Activated naive CD4-positive, alpha-beta T cell (primary cell): Measurements from ENCODE around the gene WDR87.
A peak's percentile ranks its signal among the peaks of the same experiment; 100 is the strongest.

Experiments
- DNase-seq, 4 experiments: peaks; one replicate each; lab custom pipeline; 2025; lab: John Stamatoyannopoulos, UW

Gene WDR87

GRCh38 chr19:37905946-37906868, at the start of gene WDR87:
WDR87 (minus strand) TSS chr19:37906594; CDS start chr19:37898239, 8,355 bp downstream.
- DNase-seq = peak in 3 of 4 experiments; percentile 7 to 47 (median 32)

GRCh38 chr19:37955986-37956385, 49.6 kb upstream of the WDR87 start:
- no peak for DNase-seq

GRCh38 chr19:37954421-37954874, 48.1 kb upstream of the WDR87 start:
- no peak for DNase-seq

GRCh38 chr19:37953918-37954303, 47.5 kb upstream of the WDR87 start:
- no peak for DNase-seq

- no peak for DNase-seq
Observed at GRCh38 chr19:37953171-37953917, 47.0 kb upstream of the WDR87 start.

GRCh38 chr19:37951816-37952210, 45.4 kb upstream of the WDR87 start:
- DNase-seq = no peak

GRCh38 chr19:37950471-37951175, 44.2 kb upstream of the WDR87 start:
- DNase-seq = no peak

GRCh38 chr19:37948362-37948761, 42.0 kb upstream of the WDR87 start:
- DNase-seq = no peak

- no peak for DNase-seq
Observed at GRCh38 chr19:37947778-37948177, 41.4 kb upstream of the WDR87 start.

- no peak for DNase-seq
Observed at GRCh38 chr19:37946132-37946531, 39.7 kb upstream of the WDR87 start.

- no peak for DNase-seq
Observed at GRCh38 chr19:37943480-37943879, 37.1 kb upstream of the WDR87 start.

GRCh38 chr19:37942516-37942902, 36.1 kb upstream of the WDR87 start:
- no peak for DNase-seq

GRCh38 chr19:37941782-37942515, 35.6 kb upstream of the WDR87 start:
- no peak for DNase-seq

GRCh38 chr19:37938353-37938752, 32.0 kb upstream of the WDR87 start:
- no peak for DNase-seq

GRCh38 chr19:37936886-37937285, 30.5 kb upstream of the WDR87 start:
- DNase-seq = no peak

- no peak for DNase-seq
Observed at GRCh38 chr19:37936166-37936565, 29.8 kb upstream of the WDR87 start.

- DNase-seq = no peak
Observed at GRCh38 chr19:37935341-37935740, 28.9 kb upstream of the WDR87 start.

- no peak for DNase-seq
Observed at GRCh38 chr19:37933937-37934358, 27.6 kb upstream of the WDR87 start.

GRCh38 chr19:37932985-37933936, 26.9 kb upstream of the WDR87 start:
- no peak for DNase-seq

GRCh38 chr19:37931881-37932655, 25.7 kb upstream of the WDR87 start:
- DNase-seq = no peak
